Peyer's patch (tissue), 4 donors: ENCODE data around the gene PDE2A. TPM values are rescaled to one million over a fixed set of nuclear protein-coding genes. Genes with fewer than 3 reads are reported as not detected.

ENCODE experiments used
- DNase-seq, 3 donors: peaks; one replicate each; pipeline ENCODE4 v3.0.0-alpha.2; 2017 to 2019
- H3K27ac ChIP-seq, 4 donors: fragments of 200-600 bp; sonication (generic); one replicate each; pipeline ENCODE4 v1.5.1; 2016 to 2019
- H3K27me3 ChIP-seq, 2 donors: fragments of 200-600 bp; sonication (generic); one replicate each; pipeline ENCODE4 v1.5.1; 2019
- H3K36me3 ChIP-seq, 3 donors: fragments of 200-600 bp; sonication (generic); one replicate each; pipeline ENCODE4 v1.5.1; 2016 to 2019
- H3K4me1 ChIP-seq, 4 donors: fragments of 200-600 bp; sonication (generic); one replicate each; pipeline ENCODE4 v1.5.1; 2016 to 2019
- H3K4me3 ChIP-seq, 4 donors: fragments of 200-600 bp; sonication (generic); 1 replicate in 3 of 4; 2 replicates in 1 of 4; pipeline ENCODE4 v1.5.1; 2016 to 2019; ENCODE audit warnings: mild to moderate bottlenecking in 1 of 4
- H3K9me3 ChIP-seq, 4 donors: fragments of 200-600 bp; sonication (generic); one replicate each; pipeline ENCODE4 v1.5.1; 2016 to 2019; ENCODE audit warnings: mild to moderate bottlenecking in 1 of 4
- CTCF ChIP-seq, 6 experiments: fragments of 450-650 bp in 4 of 6; fragments of 200-600 bp in 2 of 6; sonication (generic) in 1 of 6; IDR thresholded peaks; one replicate each; pipeline ENCODE4 v1.5.1; 2017 to 2019; ENCODE audit warnings: antibody characterized with exemption in 6 of 6, mild to moderate bottlenecking in 3 of 6, moderate library complexity in 1 of 6
- POLR2A ChIP-seq, 2 donors: fragments of 450-650 bp; IDR thresholded peaks; one replicate each; pipeline ENCODE4 v1.5.1; 2017; ENCODE audit warnings: antibody characterized with exemption in 2 of 2, mild to moderate bottlenecking in 2 of 2, moderate library complexity in 2 of 2
- total RNA-seq, 4 donors: library from RNA; depleted of rRNA; stranded (reverse); fragments of >200 nt; gene quantifications; one replicate each; pipeline ENCODE4 v1.1.0, GENCODE V29; 2016

Gene PDE2A
- total RNA-seq, 4 donors from 2014 or later, result 8.4 to 75.9 (median 33.1) TPM

DNA sequence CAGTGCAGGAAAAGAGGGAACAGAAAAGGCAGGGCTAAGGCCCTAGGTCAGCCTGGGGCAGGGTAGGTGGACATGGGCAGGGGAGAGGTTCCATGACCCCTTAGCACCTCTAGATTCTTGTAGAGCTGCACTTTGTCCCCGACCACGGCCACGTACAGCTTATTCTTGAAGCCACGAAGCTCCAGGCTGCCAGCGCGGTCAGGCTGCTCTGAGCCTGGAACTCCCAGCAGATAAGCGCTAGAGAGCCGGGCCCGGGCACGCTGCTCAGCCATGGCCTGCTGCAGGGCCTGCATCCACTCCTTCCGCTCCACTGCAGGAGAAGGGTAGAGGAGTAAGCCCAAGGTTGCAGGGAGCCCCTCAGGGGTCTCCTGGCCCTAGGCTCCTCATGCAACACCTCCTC is 36.1 kb upstream of the PDE2A start:
- TF ChIP-seq POLR2A (IDR thresholded peaks at IDR 0.05) (no peak), CTCF (IDR thresholded peaks at IDR 0.05) (no peak)
- H3K27ac ChIP-seq, result no peak overlapping the region
- peaks cover 0 to 87% (median 2%) of the 10 kb centered on the region in 3 donors for H3K36me3 ChIP-seq
- H3K4me1 ChIP-seq, result peaks cover 0 to 14% (median 0%) of the 10 kb centered on the region in 4 donors
- no peaks in the 10 kb centered on the region for H3K27me3 ChIP-seq
- DNase-seq, result no peak
- no peak overlapping the region for H3K4me3 ChIP-seq
- no peaks in the 10 kb centered on the region for H3K9me3 ChIP-seq

DNA sequence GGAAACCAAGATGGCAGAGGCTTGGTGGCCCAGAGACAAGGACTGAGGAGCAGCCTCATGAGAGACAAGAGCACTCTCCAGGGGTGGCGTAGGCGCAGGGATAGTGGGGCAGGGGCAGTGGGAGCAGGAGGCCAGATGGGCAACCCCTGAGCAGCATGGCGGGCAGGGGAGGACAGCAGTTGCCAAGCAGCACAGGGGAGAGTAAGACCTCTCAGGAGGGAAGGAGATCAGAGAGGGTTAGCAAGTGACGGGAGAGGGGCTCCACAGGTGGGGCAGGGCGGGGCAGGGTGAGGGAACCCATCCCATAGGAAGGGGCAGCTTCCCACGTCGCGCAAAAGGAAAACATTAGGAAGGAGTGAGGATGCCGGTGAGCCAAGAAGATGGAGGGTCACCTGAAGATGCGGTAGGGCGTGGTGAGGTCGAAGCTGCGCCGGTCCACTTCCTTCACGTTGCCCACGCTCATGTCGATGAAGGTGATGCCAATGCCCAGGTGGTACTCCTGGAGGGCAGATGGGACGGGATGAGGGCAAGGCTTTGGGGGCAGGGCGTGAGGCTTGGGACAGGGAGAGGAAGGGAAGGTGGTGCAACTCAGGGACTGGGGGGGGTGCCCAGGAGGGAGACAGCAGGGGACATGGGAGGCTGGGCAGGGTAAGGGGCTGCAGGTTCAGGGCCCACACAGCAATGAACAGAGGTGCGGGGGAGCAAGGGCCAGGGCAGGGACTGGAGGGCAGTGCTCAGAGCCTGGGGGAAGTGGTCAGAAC is 35.4 kb upstream of the PDE2A start:
- H3K27ac ChIP-seq, result no peak overlapping the region
- H3K27me3 ChIP-seq, result no peaks in the 10 kb centered on the region
- peaks cover 0 to 8% (median 0%) of the 10 kb centered on the region in 4 donors for H3K4me1 ChIP-seq
- H3K9me3 ChIP-seq, result no peaks in the 10 kb centered on the region
- no peak overlapping the region for H3K4me3 ChIP-seq
- DNase-seq, result no peak
- no peak for TF ChIP-seq POLR2A (IDR thresholded peaks at IDR 0.05)
- H3K36me3 ChIP-seq, result peaks cover 0 to 87% (median 2%) of the 10 kb centered on the region in 3 donors

- Histone ChIP-seq H3K9me3 (no peaks in the 10 kb centered on the region), H3K4me1 (no peaks in the 10 kb centered on the region), H3K27ac (no peak overlapping the region), H3K27me3 (no peaks in the 10 kb centered on the region), H3K36me3 (peaks cover 0 to 90% (median 2%) of the 10 kb centered on the region in 3 donors), H3K4me3 (no peak overlapping the region)
- DNase-seq, result no peak
- TF ChIP-seq CTCF (IDR thresholded peaks at IDR 0.05) (no peak), POLR2A (IDR thresholded peaks at IDR 0.05) (no peak)
Measured at GRCh38 chr11:72707032-72707431, 32.8 kb upstream of the PDE2A start.

DNA sequence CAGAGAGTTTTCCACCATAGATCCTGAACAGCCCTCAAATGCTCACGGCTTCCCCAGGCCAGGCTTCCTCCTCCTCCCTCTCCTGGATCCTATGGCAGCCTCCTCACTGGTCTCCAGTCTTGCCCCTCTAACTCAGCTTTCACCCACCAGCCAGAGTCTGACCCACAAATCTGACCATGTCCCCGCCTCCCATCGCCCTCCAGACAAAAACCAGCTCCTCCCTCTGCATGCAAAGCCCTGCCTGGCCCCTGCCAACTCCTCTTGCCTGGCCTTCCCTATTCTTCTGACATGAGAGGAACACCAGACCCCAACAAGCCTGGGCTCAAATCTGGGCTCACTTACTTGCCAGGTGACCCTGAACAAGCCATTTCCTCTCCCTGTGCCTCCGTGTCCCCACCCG is 32.4 kb upstream of the PDE2A start:
- no peak overlapping the region for H3K27ac ChIP-seq
- TF ChIP-seq POLR2A (IDR thresholded peaks at IDR 0.05) (no peak), CTCF (IDR thresholded peaks at IDR 0.05) (no peak)
- H3K36me3 ChIP-seq, result peaks cover 0 to 90% (median 2%) of the 10 kb centered on the region in 3 donors
- no peaks in the 10 kb centered on the region for H3K27me3 ChIP-seq
- no peaks in the 10 kb centered on the region for H3K4me1 ChIP-seq
- no peak overlapping the region for H3K4me3 ChIP-seq
- H3K9me3 ChIP-seq, result no peaks in the 10 kb centered on the region
- DNase-seq, result no peak

- H3K4me1 ChIP-seq, result no peaks in the 10 kb centered on the region
- H3K4me3 ChIP-seq, result no peak overlapping the region
- H3K36me3 ChIP-seq, result peaks cover 0 to 90% (median 2%) of the 10 kb centered on the region in 3 donors
- no peaks in the 10 kb centered on the region for H3K27me3 ChIP-seq
- H3K9me3 ChIP-seq, result no peaks in the 10 kb centered on the region
- no peak overlapping the region for H3K27ac ChIP-seq
- no peak for DNase-seq
- TF ChIP-seq POLR2A (IDR thresholded peaks at IDR 0.05) (no peak), CTCF (IDR thresholded peaks at IDR 0.05) (no peak)
Measured at GRCh38 chr11:72705442-72706365, 31.5 kb upstream of the PDE2A start.
